ENCODE results near the gene SLC35F5.
"Not testable (repeated sequence)": the region's sequence is repeated elsewhere in the genome, so short reads cannot be mapped to it uniquely, and the experiment has no call there.

SLC35F5 gene

DNA sequence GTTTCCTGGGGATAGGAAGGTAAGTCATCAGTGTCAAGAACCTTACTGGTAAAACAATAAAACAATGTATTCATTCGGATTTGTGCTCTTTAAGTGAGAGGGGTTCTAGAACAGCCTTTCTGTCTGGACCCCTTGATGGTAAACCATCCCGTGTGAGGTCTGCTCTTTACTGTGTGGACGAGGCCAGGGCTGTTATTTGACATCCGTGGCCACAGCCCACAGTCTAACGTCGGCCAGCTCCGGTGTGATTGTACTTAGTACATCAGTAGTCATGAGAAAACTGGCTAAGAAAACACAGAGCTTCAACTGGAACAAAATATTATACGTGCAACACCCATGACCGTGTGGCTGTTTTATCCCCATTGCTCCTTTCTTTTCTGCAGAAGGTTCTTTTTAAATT lies 62.0 kb downstream of the SLC35F5 start:
- DNase-seq (ENCODE audit: low read depth): no peak

DNA sequence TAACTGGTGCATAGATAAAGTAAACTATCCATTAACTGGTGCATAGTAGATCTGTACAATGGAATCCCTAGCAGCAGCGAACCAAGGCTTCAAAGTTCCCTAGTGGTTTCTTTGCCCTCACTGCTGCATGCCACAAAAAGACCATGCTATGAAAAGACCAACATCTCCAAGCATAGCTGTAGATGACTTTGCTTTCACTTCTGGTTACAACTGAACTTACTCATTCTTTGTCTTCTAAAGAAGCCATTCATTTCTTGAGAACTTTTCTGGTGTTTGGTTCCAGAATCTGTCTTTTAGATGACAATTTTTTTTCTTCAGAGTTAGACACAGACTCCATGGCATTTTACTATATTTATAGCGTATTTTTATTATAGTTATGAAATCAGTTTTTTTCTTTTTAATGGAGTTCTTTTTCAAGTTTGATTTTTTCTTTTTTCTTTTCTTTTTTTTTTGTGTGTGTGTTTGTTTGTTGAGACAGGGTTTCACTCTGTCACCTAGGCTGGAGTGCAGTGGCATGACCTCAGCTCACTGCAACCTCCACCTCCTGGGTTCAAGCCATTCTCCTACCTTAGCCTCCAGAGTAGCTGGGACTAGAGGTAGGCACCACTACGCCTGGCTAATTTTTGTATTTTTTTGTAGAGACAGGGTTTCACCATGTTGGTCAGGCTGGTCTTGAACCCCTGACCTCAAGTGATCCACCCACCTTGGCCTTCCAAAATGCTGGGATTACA lies 63.6 kb downstream of the SLC35F5 start:
- no peak for DNase-seq (ENCODE audit: low read depth)

DNA sequence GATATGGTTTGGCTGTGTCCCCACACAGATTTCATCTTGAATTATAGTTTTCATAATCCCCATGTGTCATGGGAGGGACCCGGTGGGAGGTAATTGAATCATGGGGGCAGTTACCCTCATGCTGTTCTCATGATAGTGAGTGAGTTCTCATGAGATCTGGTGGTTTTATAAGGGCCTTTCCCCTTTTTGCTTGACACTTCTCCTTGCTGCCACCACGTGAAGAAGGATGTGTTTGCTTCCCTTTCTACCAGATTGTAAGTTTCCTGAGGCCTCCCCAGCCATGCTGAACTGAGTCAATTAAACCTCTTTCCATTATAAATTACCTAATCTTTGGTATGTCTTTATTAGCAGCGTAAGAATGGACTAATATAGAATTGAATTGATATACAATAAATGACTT lies 65.6 kb downstream of the SLC35F5 start:
- not testable (repeated sequence) for DNase-seq (ENCODE audit: low read depth)

DNA sequence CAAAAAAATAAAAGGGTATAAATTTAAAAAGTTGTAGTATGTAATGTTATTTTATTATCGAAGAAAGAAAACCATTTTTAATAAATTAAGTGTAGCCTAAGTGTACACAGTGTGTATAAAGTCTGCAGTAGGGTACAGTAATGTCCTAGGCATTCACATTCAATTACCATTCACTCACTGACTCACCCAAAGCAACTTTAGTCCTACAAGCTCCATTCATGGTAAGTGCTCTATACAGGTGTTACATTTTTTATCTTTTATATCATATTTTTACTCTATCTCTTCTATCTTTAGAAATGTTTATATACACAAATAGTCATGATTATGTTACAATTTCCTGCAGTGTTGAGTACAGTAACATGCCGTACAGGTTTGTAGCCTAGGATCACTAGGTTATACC lies 69.9 kb downstream of the SLC35F5 start:
- DNase-seq (ENCODE audit: low read depth): no peak

DNA sequence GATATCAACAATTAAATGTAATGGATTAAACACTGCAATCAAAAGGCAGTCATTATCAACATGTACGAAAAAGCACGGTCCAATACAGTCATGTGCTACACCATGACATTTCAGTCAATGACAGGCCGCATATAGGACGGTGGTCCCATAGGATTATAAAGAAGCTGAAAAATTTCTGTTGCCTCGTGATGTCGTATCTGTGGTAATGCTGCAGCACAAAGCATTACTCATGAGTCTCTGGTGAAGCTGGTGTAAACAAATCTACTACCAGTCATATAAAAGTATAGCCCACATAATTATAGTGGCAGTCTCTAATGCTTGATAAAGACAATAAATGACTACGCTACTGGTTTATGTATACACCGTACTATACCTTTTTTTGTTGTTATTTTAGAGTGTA lies 71.0 kb downstream of the SLC35F5 start:
- no peak for DNase-seq (ENCODE audit: low read depth)

DNA sequence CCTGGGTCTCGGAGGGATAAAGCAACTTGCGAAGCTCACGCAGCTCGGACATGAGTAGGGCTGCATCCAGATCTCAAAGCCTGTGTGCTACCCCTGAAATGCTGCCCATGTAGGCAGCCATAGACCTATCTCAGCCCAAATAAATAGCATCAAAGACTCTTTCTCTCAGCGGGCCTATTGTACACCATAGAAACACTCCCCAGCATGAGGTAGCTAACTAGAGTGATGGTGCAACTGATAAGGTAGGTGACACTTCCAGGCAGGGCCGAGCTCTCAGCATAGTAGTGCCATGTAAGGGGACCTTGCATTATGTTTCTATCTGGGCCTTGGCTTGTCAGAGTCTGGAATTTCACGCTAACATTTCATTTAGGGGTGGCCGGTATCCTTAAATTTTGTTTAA lies 77.0 kb downstream of the SLC35F5 start:
- DNase-seq (ENCODE audit: low read depth): no peak

DNA sequence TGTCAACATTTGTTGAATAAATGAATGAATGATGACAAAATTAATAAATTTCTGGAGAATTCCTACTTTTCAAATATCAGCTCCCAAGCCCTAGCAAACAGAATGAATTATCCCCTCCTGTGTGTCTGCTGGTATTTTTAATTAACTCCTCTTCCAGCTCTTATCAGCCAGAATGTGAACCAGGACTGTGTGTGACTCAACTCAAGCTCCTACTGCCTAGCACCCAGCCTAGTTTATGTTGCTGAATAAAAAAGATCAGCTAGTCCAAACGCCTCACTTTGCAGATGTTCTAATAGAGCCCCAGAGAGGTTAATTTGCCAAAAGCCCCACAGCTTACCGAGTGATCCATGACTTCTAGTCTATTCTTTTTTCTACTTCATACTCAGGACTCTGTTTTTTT lies 79.1 kb downstream of the SLC35F5 start:
- DNase-seq (ENCODE audit: low read depth): no peak

DNA sequence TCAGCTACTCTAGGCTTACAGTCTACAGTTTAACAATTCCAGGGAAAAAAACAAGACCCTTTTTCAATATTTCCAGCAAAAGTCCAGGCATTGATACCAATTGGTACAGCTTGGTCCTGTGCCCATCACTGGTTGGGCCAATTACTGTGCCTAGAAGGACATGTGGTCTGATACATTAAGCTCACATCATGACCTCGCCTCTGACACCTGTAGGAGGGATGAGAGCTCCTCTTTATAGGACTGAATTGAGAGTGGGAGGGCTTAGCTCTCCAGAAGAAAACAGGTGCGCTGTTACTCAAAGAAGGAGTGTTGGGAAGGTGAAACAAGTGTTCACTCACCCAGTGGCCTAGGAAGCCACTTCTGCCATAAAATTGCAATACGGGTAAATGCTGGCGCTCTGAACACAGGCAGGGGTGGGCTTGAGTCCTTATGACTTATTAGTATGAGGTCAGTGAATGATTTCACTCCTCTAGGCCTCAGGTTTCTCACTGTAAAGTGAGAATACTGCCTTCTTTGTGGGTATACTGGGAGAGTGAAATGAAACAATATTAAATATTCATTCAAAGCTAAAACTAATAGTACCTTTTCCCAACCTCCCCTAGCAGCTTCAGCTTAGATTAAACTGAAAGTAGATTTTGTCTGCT lies 79.7 kb downstream of the SLC35F5 start:
- no peak for DNase-seq (ENCODE audit: low read depth)

DNA sequence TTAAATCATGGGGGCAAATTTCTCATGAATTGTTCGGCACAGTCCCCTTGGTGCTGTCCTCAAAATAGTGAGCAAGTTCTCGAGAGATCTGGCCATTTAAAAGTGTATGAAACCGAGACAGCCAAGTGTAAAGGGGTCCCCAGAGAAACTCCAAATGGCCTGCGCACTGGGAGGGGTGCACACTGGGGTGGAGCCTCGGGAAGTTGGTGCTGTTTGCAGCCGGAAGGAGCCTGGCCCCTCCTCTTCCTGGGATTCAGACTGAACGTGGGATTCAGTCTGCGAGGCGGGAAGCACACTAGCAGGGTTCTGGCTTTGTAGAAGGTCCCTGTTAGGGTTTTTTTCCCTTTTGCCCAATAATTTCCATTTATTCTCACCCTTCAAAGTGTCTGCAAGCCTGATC lies 80.6 kb downstream of the SLC35F5 start:
- DNase-seq (ENCODE audit: low read depth): no peak

DNA sequence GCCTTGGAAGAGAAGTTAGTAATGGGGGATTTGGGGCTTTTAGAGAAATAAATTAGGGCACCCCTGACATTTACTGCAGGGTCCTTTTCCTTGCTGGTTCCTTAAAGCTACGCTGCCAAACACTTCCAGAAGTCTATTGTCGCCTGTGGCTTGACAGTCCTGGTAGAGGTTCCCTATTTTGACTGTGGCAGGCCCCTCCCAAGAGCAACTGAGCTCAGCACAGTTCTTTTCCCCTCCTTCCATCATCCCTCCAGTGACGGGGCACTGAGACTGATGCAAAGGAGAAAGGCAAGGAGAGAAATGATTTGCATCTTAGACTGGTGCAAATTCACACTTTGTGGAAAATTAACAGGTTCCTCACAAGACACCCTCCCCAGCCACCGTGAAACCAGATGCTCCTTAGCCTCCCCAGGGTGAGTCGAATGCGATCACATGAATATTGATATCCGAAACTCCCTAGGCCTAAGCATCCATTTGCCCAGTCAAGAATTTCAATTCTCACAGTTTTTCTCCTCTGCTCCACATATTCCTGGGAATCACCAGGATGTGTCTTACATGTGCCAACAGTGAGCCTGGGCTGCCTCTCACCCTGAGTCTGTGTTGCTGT lies 84.0 kb downstream of the SLC35F5 start:
- DNase-seq (ENCODE audit: low read depth): no peak

DNA sequence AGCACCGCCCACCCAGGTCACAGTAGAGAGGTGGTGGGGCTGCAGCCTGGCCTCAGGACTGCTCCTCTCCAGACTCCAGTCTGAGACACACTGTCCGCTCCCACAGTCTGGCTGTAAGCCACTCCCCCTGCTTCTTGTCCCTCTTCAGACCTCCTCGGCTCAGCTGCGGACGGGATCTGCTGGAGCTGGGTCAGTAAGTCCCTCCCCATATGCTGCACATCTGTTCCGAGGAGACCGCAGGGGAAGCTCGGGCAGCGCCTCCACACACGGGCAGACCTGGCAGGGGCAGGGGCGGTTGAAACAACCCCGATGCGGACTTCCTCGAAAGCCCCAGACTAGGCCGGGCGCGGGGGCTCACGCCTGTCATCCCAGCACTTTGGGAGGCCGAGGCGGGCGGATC lies 87.4 kb downstream of the SLC35F5 start:
- not testable (repeated sequence) for DNase-seq (ENCODE audit: low read depth)

DNA sequence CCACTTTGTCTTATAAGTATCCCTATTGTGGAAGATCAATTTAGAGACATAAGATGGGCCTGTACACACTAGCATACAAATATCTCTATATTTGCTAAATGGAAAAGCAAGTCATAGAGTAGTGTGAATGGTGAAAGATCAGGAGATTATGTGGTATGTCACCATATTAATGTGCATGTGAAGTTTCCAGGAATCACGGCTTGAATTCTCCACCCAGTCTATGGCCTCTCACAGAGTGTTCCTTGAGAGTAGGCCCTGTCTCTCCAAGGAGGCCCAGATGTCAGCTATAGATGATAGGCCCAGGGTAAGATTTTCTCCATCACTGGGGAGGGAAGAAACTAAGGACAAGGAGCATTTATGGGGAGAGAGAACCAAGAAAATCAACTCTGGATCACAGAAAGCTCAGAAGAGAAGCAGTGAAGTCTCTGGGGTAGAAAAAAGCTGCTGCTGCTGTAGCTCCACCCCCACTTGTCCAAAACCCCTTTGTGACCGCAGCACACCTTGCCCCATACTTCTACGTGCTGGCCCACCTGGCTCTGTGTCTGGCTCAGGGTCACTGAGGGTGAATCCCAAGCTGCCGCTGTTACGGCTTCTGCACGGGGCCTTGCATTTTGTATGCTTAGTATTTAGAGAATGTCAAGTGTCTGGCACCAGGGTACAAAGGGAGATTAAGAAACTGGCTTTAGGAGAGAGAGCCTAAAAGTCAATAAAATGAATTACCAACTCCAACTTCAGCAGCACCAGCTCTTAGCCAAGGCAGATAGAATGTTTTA lies 91.5 kb downstream of the SLC35F5 start:
- not testable (repeated sequence) for DNase-seq (ENCODE audit: low read depth)

DNA sequence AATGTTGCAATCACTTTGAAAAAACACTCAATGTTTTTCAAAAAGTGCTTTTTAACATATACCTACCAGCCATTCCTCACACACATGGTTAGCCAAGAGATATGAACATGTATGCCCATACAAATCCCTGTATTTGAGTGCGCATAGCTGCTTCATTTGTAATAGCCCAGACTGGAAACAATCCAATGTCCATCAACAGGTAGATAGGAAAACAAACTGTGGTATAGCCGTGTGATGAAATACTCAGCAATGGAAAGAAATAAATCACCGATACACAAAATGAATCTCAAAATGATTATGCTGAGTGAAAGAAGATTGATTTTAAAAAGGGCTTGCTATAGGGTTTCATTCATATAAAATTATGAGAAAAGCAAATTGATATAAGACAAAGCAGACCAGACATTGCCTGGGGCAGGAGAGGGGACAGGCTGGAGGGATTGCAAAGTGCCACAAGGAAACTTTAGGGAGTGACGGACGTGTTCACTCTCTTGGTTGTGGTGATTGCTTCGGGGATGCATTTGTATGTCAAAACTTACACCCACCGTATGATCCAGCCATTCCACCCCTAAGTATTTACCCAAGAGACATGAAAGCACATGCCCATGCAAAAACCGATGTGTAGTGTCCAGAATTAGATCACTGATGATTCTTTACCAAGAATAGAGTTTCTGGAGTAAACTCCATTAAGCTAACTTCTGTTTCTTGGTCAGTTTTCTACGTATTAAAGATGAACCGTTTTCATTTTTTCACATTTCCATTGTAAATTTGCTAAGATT lies 93.0 kb downstream of the SLC35F5 start:
- not testable (repeated sequence) for DNase-seq (ENCODE audit: low read depth)

All from stimulated activated CD8-positive, alpha-beta memory T cell treated with anti-CD3 and anti-CD28 coated beads, Interleukin-15, amount 100 ng/mL, for 24 hours (primary cell).